GM12878 (cell line): ENCODE results near the gene GRK2. TPM values are rescaled to one million over a fixed set of nuclear protein-coding genes. Genes with fewer than 3 reads are reported as not detected.

Experiments used
- ATAC-seq: fragments of 200-7000 bp; cut with Tn5 transposase; 3 replicates; pipeline ENCODE4 v1.9.1; 2020; ENCODE audit warnings: mild to moderate bottlenecking, moderate library complexity
- BruUV-seq: library from RNA; stranded (reverse); fragments of 400-500 nt; replicated peaks from 2 replicates; lab custom pipeline; 2021; lab: Mats Ljungman, UMichigan
- CTCF ChIA-PET: fragments of 300-600 bp; sonication (Branson Sonifier 250); formaldehyde crosslinking; extraction: SDS; loops from one replicate; lab custom pipeline; 2021; ENCODE audit warnings: inconsistent platforms; lab: Yijun Ruan, JAX
- POLR2A ChIA-PET: fragments of 350-600 bp; formaldehyde crosslinking; extraction: SDS; loops from one replicate; lab custom pipeline; 2021; ENCODE audit warnings: inconsistent platforms; lab: Charles Lee
- RAD21 ChIA-PET: fragments of 300-600 bp; sonication (Branson Sonifier 250); formaldehyde crosslinking; loops from one replicate; lab custom pipeline; 2023; ENCODE audit warnings: antibody characterized with exemption; ENCODE audit not compliant: unreplicated experiment; lab: Charles Lee
- SMC1A ChIA-PET: fragments of 300-600 bp; sonication (Branson Sonifier 250); formaldehyde crosslinking; loops from one replicate; lab custom pipeline; 2023; ENCODE audit not compliant: unreplicated experiment, uncharacterized antibody; lab: Charles Lee
- DNase-seq: peaks from one replicate; pipeline ENCODE4 v3.0.0-alpha.2; 2011; ENCODE audit warnings: low read depth, low spot score
- FAIRE-seq: peaks from 3 replicates; lab custom pipeline; 2011; peaks lifted over from hg19 to GRCh38; lab: Jason Lieb, UNC
- H2AFZ ChIP-seq: 2 replicates; pipeline ENCODE4 v1.6.0; 2011; ENCODE audit warnings: low read depth, low read length, control low read depth; ENCODE audit not compliant: control insufficient read depth
- H3K27ac ChIP-seq: 2 replicates; pipeline ENCODE4 v1.5.1; 2011; ENCODE audit warnings: control low read depth; ENCODE audit not compliant: control insufficient read depth, insufficient read depth
- H3K27me3 ChIP-seq, 2 experiments: replicated peaks in 1 of 2; 2 replicates each; pipeline versions ENCODE4 v1.6.0 to v1.6.1; 2011; ENCODE audit warnings: low read length in 1 of 2; ENCODE audit not compliant: control insufficient read depth in 2 of 2, insufficient read depth in 2 of 2
- H3K36me3 ChIP-seq, 2 experiments: 2 replicates each; pipeline ENCODE4 v1.5.1; 2011; ENCODE audit warnings: low read length in 1 of 2; ENCODE audit not compliant: control insufficient read depth in 2 of 2, insufficient read depth in 2 of 2
- H3K4me1 ChIP-seq: 2 replicates; pipeline ENCODE4 v1.6.1; 2011; ENCODE audit warnings: mild to moderate bottlenecking, low read length, moderate library complexity, mixed read lengths; ENCODE audit not compliant: control insufficient read depth, insufficient read depth
- H3K4me2 ChIP-seq: 2 replicates; pipeline ENCODE4 v1.6.0; 2011; ENCODE audit warnings: control low read depth; ENCODE audit not compliant: control insufficient read depth, insufficient read depth
- H3K4me3 ChIP-seq: fragments of 200-600 bp; sonication (generic); 2 replicates; pipeline ENCODE4 v1.5.1; 2016
- H3K79me2 ChIP-seq: 2 replicates; pipeline ENCODE4 v1.6.0; 2011; ENCODE audit warnings: low read length; ENCODE audit not compliant: control insufficient read depth, insufficient read depth
- H3K9ac ChIP-seq: 2 replicates; pipeline ENCODE4 v1.8.0; 2011; ENCODE audit warnings: low read length, control low read depth, mixed read lengths; ENCODE audit not compliant: control insufficient read depth, insufficient read depth
- H3K9me3 ChIP-seq: replicated peaks from 3 replicates; pipeline ENCODE4 v1.5.1; 2011; ENCODE audit warnings: mild to moderate bottlenecking, low read length; ENCODE audit not compliant: control insufficient read depth, insufficient read depth
- H4K20me1 ChIP-seq: 2 replicates; pipeline ENCODE4 v1.6.0; 2011; ENCODE audit not compliant: control insufficient read depth, insufficient read depth
- ATF2 ChIP-seq: IDR thresholded peaks from 2 replicates; pipeline ENCODE4 v1.6.1; 2012; ENCODE audit warnings: low read length, inconsistent platforms
- BCLAF1 ChIP-seq: fragments of 450-650 bp; IDR thresholded peaks from 2 replicates; pipeline ENCODE4 v1.6.1; 2017; ENCODE audit warnings: antibody characterized with exemption, mild to moderate bottlenecking, moderate library complexity
- CUX1 ChIP-seq: IDR thresholded peaks from 2 replicates; pipeline ENCODE4 v1.6.1; 2012; ENCODE audit warnings: improper control_type of control experiment, low read depth, low read length; ENCODE audit not compliant: insufficient replicate concordance
- MEF2A ChIP-seq: IDR thresholded peaks from 2 replicates; pipeline ENCODE4 v1.6.1; 2011; ENCODE audit warnings: low read depth, mild to moderate bottlenecking, low read length, moderate library complexity; ENCODE audit not compliant: insufficient read depth
- POLR2AphosphoS5 ChIP-seq: IDR thresholded peaks from 2 replicates; pipeline ENCODE4 v1.6.1; 2011; ENCODE audit warnings: mild to moderate bottlenecking, low read length, inconsistent platforms
- RB1 ChIP-seq: fragments of 450-650 bp; formaldehyde crosslinking; IDR thresholded peaks from 2 replicates; pipeline ENCODE4 v1.6.1; 2017; ENCODE audit warnings: mild to moderate bottlenecking, borderline replicate concordance
- TARDBP ChIP-seq: IDR thresholded peaks from 2 replicates; pipeline ENCODE4 v1.6.1; 2016; ENCODE audit warnings: borderline replicate concordance
- WGBS: methylation state at CpG from one replicate; pipeline ENCODE4 v1.1.6; 2016; ENCODE audit warnings: low lambda C conversion rate; ENCODE audit not compliant: insufficient replicate concordance, insufficient coverage; ENCODE audit errors: missing lambda C conversion rate; 5-methylcytosine and 5-hydroxymethylcytosine counted together
- in situ Hi-C: fragments of 300-500 bp; cut with MboI; formaldehyde crosslinking; loops from 9 replicates; pipeline ENCODE4 v1.14.3; 2018; ENCODE audit warnings: mixed read lengths
- intact Hi-C: fragments of 100-400 bp; cut with micrococcal nuclease; formaldehyde crosslinking; loops from one replicate; pipeline ENCODE4 v1.14.2; 2022; ENCODE audit not compliant: unreplicated experiment
- polyA plus RNA-seq, 11 experiments: library from polyadenylated mRNA; depleted of rRNA in 4 of 11; unstranded in 6 of 11; stranded (reverse) in 5 of 11; fragments of >200 nt; fragmentation: Nextera tagmentation in 4 of 11; fragmentation: Illumina TruSeq in 1 of 11; extraction: Ambion mirVana in 4 of 11; extraction: Trizol in 1 of 11; gene quantifications; 1 replicate in 1 of 11; 2 replicates in 10 of 11; pipeline versions ENCODE4 v1.2.1 to v1.2.3, GENCODE V29; 2011 to 2016; ENCODE audit warnings: inconsistent platforms in 2 of 11, missing spikeins in 2 of 11, low read depth in 1 of 11
- total RNA-seq, 4 experiments: library from RNA; depleted of rRNA in 3 of 4; stranded (reverse); fragments of >200 nt in 3 of 4; fragmentation: Illumina TruSeq in 1 of 4; extraction: Trizol in 1 of 4; gene quantifications; 2 replicates each; pipeline versions ENCODE4 v1.2.1 to v1.2.3, GENCODE V29; 2013 to 2021

Gene GRK2
- total and polyA plus RNA-seq, 10 of the 15 experiments (the other 5 are each of a cell fraction or from before 2014, with no cell fraction given): 1.0 to 160 (median 66.1) TPM

GRCh38 chr11:67293090-67293489 lies 26.8 kb downstream of the GRK2 start:
- Histone ChIP-seq H3K36me3 (peaks cover 8 to 20% of the 10 kb centered on the region in 2 experiments), H3K9me3 (peaks cover 10% of the 10 kb centered on the region), H3K4me1 (peaks cover 10% of the 10 kb centered on the region), H2AFZ (no peak overlapping the region), H3K9ac (no peak overlapping the region), H3K27ac (no peak overlapping the region), H4K20me1 (no peaks in the 10 kb centered on the region), H3K79me2 (peaks cover 16% of the 10 kb centered on the region), H3K27me3 (no peaks in the 10 kb centered on the region), H3K4me2 (no peak overlapping the region), H3K4me3 (no peak overlapping the region)
- CTCF ChIA-PET: interaction anchor here (1.3 to 4.2 kb wide), 4 partner anchors 19 to 31 kb away, joined by 3 to 21 read pairs (median 4); no protein-coding TSS in a partner anchor
- SMC1A ChIA-PET: interaction anchor here (0.7 to 2.2 kb wide), 6 partner anchors 10 to 88 kb away, joined by 3 to 12 read pairs (median 4); no protein-coding TSS in a partner anchor
- in situ Hi-C loops: no loop called here
- DNase-seq (no peak), ATAC-seq (no peak), FAIRE-seq (no peak)
- no peak for TF ChIP-seq POLR2AphosphoS5
- TF ChIP-seq ATF2: no peak
- TF ChIP-seq RB1: no peak
- no peak for TF ChIP-seq CUX1
- no peak for TF ChIP-seq MEF2A
- TF ChIP-seq TARDBP: no peak
- no peak for TF ChIP-seq BCLAF1
- intact Hi-C loops: no loop called here
- 39% methylated on average over 3 of the region's 3 CpGs for WGBS
- POLR2A ChIA-PET: interaction anchor here (0.6 to 1.3 kb wide), 3 partner anchors 15 to 220 kb away, joined by 4 to 6 read pairs (median 5); no protein-coding TSS in a partner anchor
- RAD21 ChIA-PET: interaction anchor here (0.8 to 1.1 kb wide), 4 partner anchors 15 to 89 kb away, joined by 3 read pairs; no protein-coding TSS in a partner anchor
- BruUV-seq: no TSS peak
